AG04450 (cell line): Measurements from ENCODE around the gene PRUNE2. TPM values are rescaled to one million over a fixed set of nuclear protein-coding genes. Genes with fewer than 3 reads are reported as not detected.

Source experiments
- CTCF ChIA-PET: fragments of 300-600, 350-600 bp; formaldehyde crosslinking; extraction: SDS; loops from one replicate; lab custom pipeline; 2022; ENCODE audit warnings: antibody characterized with exemption, inconsistent platforms; lab: Charles Lee
- POLR2A ChIA-PET: fragments of 350-600 bp; formaldehyde crosslinking; extraction: SDS; loops from one replicate; lab custom pipeline; 2021; ENCODE audit warnings: antibody characterized with exemption, inconsistent platforms; lab: Yijun Ruan, JAX
- DNase-seq: peaks from one replicate; pipeline ENCODE4 v3.0.0-alpha.2; 2011; ENCODE audit warnings: low read depth, low spot score
- H3K27ac ChIP-seq: one replicate; pipeline ENCODE4 v1.5.1; 2012; ENCODE audit warnings: low read depth, low read length, control low read depth
- H3K27me3 ChIP-seq: one replicate; pipeline ENCODE4 v1.6.0; 2012; ENCODE audit warnings: low read length; ENCODE audit not compliant: control insufficient read depth, insufficient read depth
- H3K4me3 ChIP-seq: 2 replicates; pipeline ENCODE4 v1.5.1; 2011; ENCODE audit warnings: mild to moderate bottlenecking, low read depth, low read length, control low read depth
- H3K9me3 ChIP-seq: 2 replicates; pipeline ENCODE4 v1.5.1; 2012; ENCODE audit warnings: low read length; ENCODE audit not compliant: control insufficient read depth, insufficient read depth
- polyA plus RNA-seq: library from polyadenylated mRNA; depleted of rRNA; stranded (reverse); fragments of >200 nt; gene quantifications from 2 replicates; pipeline ENCODE4 v1.2.3, GENCODE V29; 2011
- TF ChIP-seq, protein P1 (sequence below): IDR thresholded peaks from 2 replicates; pipeline ENCODE4 v1.5.1; 2011; ENCODE audit warnings: low read depth, low read length, control low read depth, inconsistent platforms

Gene PRUNE2
- polyA plus RNA-seq, 1 experiment, result 1.1 TPM

DNA sequence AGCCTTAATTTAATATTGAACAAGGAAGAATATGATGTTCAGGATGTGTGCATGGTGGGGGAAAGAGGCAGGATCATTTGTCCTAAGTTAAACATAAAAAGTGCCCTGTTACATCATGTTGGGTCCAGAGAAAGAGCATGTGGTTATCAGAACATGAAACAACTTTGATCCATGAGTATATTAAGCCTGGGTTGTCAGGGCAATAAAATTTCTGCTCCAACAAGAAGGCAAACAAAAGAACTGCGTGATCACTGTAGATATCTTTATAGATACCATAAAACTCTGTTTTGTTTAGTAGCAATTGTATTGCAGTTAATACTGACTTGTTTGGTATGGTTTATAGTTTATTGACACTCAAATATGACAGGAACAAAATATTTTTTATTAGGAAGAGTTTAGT, 106.4 kb downstream of the PRUNE2 start:
- TF ChIP-seq, protein P1, sequence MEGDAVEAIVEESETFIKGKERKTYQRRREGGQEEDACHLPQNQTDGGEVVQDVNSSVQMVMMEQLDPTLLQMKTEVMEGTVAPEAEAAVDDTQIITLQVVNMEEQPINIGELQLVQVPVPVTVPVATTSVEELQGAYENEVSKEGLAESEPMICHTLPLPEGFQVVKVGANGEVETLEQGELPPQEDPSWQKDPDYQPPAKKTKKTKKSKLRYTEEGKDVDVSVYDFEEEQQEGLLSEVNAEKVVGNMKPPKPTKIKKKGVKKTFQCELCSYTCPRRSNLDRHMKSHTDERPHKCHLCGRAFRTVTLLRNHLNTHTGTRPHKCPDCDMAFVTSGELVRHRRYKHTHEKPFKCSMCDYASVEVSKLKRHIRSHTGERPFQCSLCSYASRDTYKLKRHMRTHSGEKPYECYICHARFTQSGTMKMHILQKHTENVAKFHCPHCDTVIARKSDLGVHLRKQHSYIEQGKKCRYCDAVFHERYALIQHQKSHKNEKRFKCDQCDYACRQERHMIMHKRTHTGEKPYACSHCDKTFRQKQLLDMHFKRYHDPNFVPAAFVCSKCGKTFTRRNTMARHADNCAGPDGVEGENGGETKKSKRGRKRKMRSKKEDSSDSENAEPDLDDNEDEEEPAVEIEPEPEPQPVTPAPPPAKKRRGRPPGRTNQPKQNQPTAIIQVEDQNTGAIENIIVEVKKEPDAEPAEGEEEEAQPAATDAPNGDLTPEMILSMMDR, result no peak
- CTCF ChIA-PET, result no interaction called here
- H3K27me3 ChIP-seq, result peaks cover 10% of the 10 kb centered on the region
- no peak for DNase-seq
- H3K9me3 ChIP-seq, result no peaks in the 10 kb centered on the region
- no peak overlapping the region for H3K4me3 ChIP-seq
- POLR2A ChIA-PET, result no interaction called here
- H3K27ac ChIP-seq, result no peak overlapping the region

DNA sequence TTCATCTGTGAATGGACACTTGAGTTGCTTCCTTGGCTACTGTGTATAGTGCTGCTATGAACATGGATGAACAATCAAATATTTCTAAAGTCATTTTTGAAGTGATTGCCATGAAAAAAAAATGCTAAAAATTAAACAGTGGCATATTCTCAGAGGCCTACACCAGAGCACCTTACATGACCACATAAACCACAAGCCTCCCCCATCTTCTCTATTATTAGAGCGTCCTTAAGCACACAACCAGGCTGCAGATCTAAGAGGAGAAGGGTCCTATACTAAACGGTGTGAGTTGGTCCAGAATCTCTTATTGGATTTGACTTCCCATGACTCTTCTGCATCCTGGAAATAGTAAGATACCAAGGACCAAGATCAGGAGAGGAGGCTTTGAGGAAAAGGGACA, 107.4 kb downstream of the PRUNE2 start:
- no peak overlapping the region for H3K27ac ChIP-seq
- ChIA-PET CTCF (no interaction called here), POLR2A (no interaction called here)

DNA sequence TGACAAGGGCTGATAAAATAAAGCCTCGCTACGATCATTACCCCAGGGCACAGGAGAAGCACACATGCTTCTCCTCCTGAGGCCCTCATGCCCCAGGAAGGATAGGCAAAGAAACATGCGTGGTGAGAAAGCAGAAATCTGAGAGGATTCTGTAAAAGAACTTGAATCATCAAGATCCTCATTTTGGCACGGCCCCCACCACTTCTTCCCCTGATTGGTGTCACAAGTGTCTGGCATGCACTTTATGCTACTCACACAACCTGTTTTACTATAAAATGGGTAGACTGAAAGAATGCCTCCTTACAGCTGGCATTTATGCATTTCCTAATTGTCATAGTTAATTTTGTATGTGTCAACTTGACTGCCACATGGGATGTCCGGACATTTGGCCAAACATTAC, 109.6 kb downstream of the PRUNE2 start:
- Histone ChIP-seq H3K27ac (no peak overlapping the region), H3K9me3 (no peaks in the 10 kb centered on the region), H3K27me3 (peaks cover 10% of the 10 kb centered on the region), H3K4me3 (no peak overlapping the region)
- TF ChIP-seq, protein P1, result no peak
- no peak for DNase-seq
- ChIA-PET POLR2A (no interaction called here), CTCF (no interaction called here)

More for the DNA sequence above, 107.4 kb downstream of the PRUNE2 start:
- no peak overlapping the region for H3K4me3 ChIP-seq
- DNase-seq, result no peak
- H3K27me3 ChIP-seq, result peaks cover 10% of the 10 kb centered on the region
- TF ChIP-seq, protein P1, result no peak
- H3K9me3 ChIP-seq, result no peaks in the 10 kb centered on the region

DNA sequence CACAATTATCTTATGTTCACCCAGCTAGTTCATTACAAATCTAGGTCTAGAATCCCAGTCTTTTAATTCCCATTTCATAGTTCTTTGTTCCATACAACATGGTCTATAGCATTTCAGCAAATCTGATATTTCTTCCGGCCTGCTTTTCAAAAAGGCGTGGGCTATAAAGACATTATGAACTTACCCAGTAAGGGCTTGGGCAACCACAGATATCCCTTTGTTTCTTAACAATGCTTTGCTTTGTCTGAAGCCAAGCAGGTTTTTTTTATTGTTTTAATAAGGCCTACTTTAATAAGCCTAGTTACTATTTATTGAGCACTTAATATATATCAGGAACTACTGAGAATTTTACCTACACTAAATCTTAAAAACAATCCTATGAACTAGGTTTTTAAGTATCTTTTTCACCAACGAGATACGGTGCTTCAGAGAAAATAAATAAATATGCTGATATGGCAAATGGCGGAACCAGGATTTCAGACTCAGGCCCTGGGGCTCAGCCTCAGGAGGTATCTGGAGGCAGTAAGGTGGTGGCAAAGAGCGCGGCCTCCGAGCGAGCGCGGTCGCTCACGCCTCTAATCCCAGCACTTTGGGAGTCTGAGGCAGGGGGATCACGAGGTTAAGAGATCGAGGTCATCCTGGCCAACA, 112.0 kb downstream of the PRUNE2 start:
- ChIA-PET CTCF (interaction anchor here (1.0 kb wide), 1 partner anchor 16 kb away, joined by 3 read pairs; no protein-coding TSS in a partner anchor), POLR2A (no interaction called here)
- Histone ChIP-seq H3K27me3 (peaks cover 5% of the 10 kb centered on the region), H3K27ac (no peak overlapping the region), H3K4me3 (no peak overlapping the region), H3K9me3 (no peaks in the 10 kb centered on the region)
- DNase-seq, result no peak
- TF ChIP-seq, protein P1, result no peak

DNA sequence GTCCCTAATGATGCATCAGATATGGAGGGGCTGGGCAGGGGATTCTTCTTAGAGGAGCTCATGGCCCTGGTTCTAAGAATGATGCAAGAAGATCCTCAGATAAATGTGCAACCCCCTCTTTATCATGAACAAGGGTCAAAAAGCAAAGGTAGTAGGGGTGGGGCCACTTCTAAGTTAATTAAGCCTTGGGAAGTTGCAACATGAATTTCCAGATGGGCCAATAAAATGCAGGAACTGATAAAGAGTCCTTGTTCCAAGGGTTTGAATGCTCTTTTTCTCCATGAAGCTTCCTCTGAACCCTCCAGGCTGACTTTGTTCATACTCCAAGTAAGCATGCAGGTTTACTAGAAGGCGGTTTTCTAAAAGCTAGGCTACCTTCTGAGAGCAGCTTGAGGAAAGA, 116.1 kb downstream of the PRUNE2 start:
- CTCF ChIA-PET, result interaction anchor here (0.7 kb wide), 1 partner anchor 21 kb away, joined by 3 read pairs; no protein-coding TSS in a partner anchor

More for the DNA sequence above, 116.1 kb downstream of the PRUNE2 start:
- no peak for DNase-seq
- no peaks in the 10 kb centered on the region for H3K9me3 ChIP-seq
- POLR2A ChIA-PET, result no interaction called here
- no peaks in the 10 kb centered on the region for H3K27me3 ChIP-seq
- H3K27ac ChIP-seq, result no peak overlapping the region
- TF ChIP-seq, protein P1, result no peak
- H3K4me3 ChIP-seq, result no peak overlapping the region
